Measurements from ENCODE around the gene HDGFL2. TPM values are rescaled to one million over a fixed set of nuclear protein-coding genes. Genes with fewer than 3 reads are reported as not detected.

The HDGFL2 gene
- total and polyA plus RNA-seq, 10 of the 15 experiments (the other 5 are each of a cell fraction or from before 2014, with no cell fraction given) = 0.16 to 56.9 (median 25.3) TPM

DNA sequence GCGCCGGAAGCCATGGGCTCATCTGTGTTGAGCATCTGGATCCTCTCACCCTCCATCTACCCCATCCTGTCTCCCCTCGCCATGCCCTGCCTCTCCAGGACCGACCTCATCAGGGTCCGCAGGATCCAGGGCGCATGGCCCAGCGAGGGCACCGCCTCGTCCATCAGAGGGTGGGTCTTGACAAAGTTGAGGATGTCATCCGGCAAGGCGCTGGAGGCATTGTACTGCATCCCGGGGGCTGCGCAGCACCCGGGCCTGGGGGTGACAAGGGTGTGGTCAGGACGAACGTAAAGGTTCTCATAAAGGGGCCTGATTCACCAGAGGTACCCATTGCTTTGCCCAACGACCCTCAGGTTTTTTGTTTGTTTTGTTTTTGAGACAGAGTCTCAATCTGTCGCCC, 77.9 kb downstream of the HDGFL2 start:
- ATAC-seq = no peak
- BruUV-seq (replicated peaks) = no TSS peak
- POLR2A ChIA-PET = no interaction called here
- CTCF ChIA-PET = interaction anchor here (1.2 kb wide), 1 partner anchor 84 kb away, joined by 4 read pairs; no protein-coding TSS in a partner anchor
- H2AFZ ChIP-seq (ENCODE audit: control insufficient read depth, low read depth, low read length) = no peak overlapping the region
- SMC1A ChIA-PET (ENCODE audit: uncharacterized antibody, unreplicated experiment) = no interaction called here
- no peaks in the 10 kb centered on the region for H3K79me2 ChIP-seq (ENCODE audit: control insufficient read depth, insufficient read depth, low read length)
- WGBS (ENCODE audit: insufficient coverage, insufficient replicate concordance, low lambda C conversion rate, missing lambda C conversion rate) = 50% methylated on average over 18 of the region's 18 CpGs
- no peaks in the 10 kb centered on the region for H3K27me3 ChIP-seq (replicated peaks in 1 of 2; ENCODE audit: control insufficient read depth in 2 of 2, insufficient read depth in 2 of 2, low read length in 1 of 2)
- H3K36me3 ChIP-seq (ENCODE audit: control insufficient read depth in 2 of 2, insufficient read depth in 2 of 2, low read length in 1 of 2) = no peaks in the 10 kb centered on the region
- RAD21 ChIA-PET (ENCODE audit: unreplicated experiment) = no interaction called here
- no peak for FAIRE-seq
- no peak for DNase-seq (ENCODE audit: low read depth, low spot score)
- in situ Hi-C loops (cut with MboI) (no loop called here), intact Hi-C loops (cut with micrococcal nuclease; ENCODE audit: unreplicated experiment) (no loop called here)
- H3K9me3 ChIP-seq (replicated peaks; ENCODE audit: control insufficient read depth, insufficient read depth, low read length) = no peaks in the 10 kb centered on the region
- H3K4me2 ChIP-seq (ENCODE audit: control insufficient read depth, insufficient read depth) = no peak overlapping the region
- no peaks in the 10 kb centered on the region for H3K4me1 ChIP-seq (ENCODE audit: control insufficient read depth, insufficient read depth, low read length)
- H4K20me1 ChIP-seq (ENCODE audit: control insufficient read depth, insufficient read depth) = no peaks in the 10 kb centered on the region
- H3K4me3 ChIP-seq = no peak overlapping the region
- H3K9ac ChIP-seq (ENCODE audit: control insufficient read depth, insufficient read depth, low read length) = no peak overlapping the region
- H3K27ac ChIP-seq (ENCODE audit: control insufficient read depth, insufficient read depth) = no peak overlapping the region
- TF ChIP-seq, protein P1, sequence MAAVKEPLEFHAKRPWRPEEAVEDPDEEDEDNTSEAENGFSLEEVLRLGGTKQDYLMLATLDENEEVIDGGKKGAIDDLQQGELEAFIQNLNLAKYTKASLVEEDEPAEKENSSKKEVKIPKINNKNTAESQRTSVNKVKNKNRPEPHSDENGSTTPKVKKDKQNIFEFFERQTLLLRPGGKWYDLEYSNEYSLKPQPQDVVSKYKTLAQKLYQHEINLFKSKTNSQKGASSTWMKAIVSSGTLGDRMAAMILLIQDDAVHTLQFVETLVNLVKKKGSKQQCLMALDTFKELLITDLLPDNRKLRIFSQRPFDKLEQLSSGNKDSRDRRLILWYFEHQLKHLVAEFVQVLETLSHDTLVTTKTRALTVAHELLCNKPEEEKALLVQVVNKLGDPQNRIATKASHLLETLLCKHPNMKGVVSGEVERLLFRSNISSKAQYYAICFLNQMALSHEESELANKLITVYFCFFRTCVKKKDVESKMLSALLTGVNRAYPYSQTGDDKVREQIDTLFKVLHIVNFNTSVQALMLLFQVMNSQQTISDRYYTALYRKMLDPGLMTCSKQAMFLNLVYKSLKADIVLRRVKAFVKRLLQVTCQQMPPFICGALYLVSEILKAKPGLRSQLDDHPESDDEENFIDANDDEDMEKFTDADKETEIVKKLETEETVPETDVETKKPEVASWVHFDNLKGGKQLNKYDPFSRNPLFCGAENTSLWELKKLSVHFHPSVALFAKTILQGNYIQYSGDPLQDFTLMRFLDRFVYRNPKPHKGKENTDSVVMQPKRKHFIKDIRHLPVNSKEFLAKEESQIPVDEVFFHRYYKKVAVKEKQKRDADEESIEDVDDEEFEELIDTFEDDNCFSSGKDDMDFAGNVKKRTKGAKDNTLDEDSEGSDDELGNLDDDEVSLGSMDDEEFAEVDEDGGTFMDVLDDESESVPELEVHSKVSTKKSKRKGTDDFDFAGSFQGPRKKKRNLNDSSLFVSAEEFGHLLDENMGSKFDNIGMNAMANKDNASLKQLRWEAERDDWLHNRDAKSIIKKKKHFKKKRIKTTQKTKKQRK (IDR thresholded peaks at IDR 0.05; ENCODE audit: low read depth, low read length) = no peak
- TF ChIP-seq NR2F1 (conservative IDR thresholded peaks at IDR 0.05) (no peak), CREB1 (IDR thresholded peaks at IDR 0.05; ENCODE audit: low read depth) (no peak), STAT1 (conservative IDR thresholded peaks at IDR 0.05) (no peak), YY1 (IDR thresholded peaks at IDR 0.05; ENCODE audit: low read depth, low read length) (no peak), TCF12 (IDR thresholded peaks at IDR 0.05; ENCODE audit: low read depth, low read length) (no peak), SMAD5 (IDR thresholded peaks at IDR 0.05; ENCODE audit: low read depth) (no peak), SPI1 (IDR thresholded peaks at IDR 0.05; ENCODE audit: borderline replicate concordance, insufficient read depth, low read depth, low read length) (no peak), ZZZ3 (IDR thresholded peaks at IDR 0.05; ENCODE audit: control insufficient read depth, insufficient read length, low read depth) (no peak), PAX8 (IDR thresholded peaks at IDR 0.05) (no peak), SP1 (IDR thresholded peaks at IDR 0.05; ENCODE audit: low read depth, low read length) (no peak), SRF (IDR thresholded peaks at IDR 0.05; ENCODE audit: low read depth in 2 of 2, low read length in 2 of 2) (no peak), RELA (IDR thresholded peaks at IDR 0.05; ENCODE audit: borderline replicate concordance, partially characterized antibody) (no peak), EP300 (IDR thresholded peaks at IDR 0.05; ENCODE audit: borderline replicate concordance in 1 of 2, control insufficient read depth in 1 of 2, low read depth in 2 of 2, low read length in 2 of 2) (no peak), RAD21 (IDR thresholded peaks at IDR 0.05; ENCODE audit: insufficient read depth, low read depth, low read length) (no peak), SREBF2 (IDR thresholded peaks at IDR 0.05; ENCODE audit: low read length) (no peak)
- TF ChIP-seq, protein P2, sequence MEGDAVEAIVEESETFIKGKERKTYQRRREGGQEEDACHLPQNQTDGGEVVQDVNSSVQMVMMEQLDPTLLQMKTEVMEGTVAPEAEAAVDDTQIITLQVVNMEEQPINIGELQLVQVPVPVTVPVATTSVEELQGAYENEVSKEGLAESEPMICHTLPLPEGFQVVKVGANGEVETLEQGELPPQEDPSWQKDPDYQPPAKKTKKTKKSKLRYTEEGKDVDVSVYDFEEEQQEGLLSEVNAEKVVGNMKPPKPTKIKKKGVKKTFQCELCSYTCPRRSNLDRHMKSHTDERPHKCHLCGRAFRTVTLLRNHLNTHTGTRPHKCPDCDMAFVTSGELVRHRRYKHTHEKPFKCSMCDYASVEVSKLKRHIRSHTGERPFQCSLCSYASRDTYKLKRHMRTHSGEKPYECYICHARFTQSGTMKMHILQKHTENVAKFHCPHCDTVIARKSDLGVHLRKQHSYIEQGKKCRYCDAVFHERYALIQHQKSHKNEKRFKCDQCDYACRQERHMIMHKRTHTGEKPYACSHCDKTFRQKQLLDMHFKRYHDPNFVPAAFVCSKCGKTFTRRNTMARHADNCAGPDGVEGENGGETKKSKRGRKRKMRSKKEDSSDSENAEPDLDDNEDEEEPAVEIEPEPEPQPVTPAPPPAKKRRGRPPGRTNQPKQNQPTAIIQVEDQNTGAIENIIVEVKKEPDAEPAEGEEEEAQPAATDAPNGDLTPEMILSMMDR (IDR thresholded peaks at IDR 0.05 in 2 of 3, conservative IDR thresholded peaks at IDR 0.05 in 1 of 3; ENCODE audit: control insufficient read depth in 2 of 3, extremely low read depth in 1 of 3, insufficient read depth in 1 of 3, low read depth in 3 of 3, low read length in 3 of 3) = no peak
- TF ChIP-seq, protein P3, sequence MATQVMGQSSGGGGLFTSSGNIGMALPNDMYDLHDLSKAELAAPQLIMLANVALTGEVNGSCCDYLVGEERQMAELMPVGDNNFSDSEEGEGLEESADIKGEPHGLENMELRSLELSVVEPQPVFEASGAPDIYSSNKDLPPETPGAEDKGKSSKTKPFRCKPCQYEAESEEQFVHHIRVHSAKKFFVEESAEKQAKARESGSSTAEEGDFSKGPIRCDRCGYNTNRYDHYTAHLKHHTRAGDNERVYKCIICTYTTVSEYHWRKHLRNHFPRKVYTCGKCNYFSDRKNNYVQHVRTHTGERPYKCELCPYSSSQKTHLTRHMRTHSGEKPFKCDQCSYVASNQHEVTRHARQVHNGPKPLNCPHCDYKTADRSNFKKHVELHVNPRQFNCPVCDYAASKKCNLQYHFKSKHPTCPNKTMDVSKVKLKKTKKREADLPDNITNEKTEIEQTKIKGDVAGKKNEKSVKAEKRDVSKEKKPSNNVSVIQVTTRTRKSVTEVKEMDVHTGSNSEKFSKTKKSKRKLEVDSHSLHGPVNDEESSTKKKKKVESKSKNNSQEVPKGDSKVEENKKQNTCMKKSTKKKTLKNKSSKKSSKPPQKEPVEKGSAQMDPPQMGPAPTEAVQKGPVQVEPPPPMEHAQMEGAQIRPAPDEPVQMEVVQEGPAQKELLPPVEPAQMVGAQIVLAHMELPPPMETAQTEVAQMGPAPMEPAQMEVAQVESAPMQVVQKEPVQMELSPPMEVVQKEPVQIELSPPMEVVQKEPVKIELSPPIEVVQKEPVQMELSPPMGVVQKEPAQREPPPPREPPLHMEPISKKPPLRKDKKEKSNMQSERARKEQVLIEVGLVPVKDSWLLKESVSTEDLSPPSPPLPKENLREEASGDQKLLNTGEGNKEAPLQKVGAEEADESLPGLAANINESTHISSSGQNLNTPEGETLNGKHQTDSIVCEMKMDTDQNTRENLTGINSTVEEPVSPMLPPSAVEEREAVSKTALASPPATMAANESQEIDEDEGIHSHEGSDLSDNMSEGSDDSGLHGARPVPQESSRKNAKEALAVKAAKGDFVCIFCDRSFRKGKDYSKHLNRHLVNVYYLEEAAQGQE (IDR thresholded peaks at IDR 0.05; ENCODE audit: low read depth, low read length) = no peak

All from GM12878 (cell line).